NCI-H1417 treated with DMSO at 0.1 percent for 48 hours (cell line): ENCODE measurements around the gene MBD6.
A peak's percentile ranks its signal among the peaks of the same experiment; 100 is the strongest.

Experiments
- DNase-seq: peaks from one replicate; lab custom pipeline; 2025; lab: John Stamatoyannopoulos, UW

Gene MBD6, protein sequence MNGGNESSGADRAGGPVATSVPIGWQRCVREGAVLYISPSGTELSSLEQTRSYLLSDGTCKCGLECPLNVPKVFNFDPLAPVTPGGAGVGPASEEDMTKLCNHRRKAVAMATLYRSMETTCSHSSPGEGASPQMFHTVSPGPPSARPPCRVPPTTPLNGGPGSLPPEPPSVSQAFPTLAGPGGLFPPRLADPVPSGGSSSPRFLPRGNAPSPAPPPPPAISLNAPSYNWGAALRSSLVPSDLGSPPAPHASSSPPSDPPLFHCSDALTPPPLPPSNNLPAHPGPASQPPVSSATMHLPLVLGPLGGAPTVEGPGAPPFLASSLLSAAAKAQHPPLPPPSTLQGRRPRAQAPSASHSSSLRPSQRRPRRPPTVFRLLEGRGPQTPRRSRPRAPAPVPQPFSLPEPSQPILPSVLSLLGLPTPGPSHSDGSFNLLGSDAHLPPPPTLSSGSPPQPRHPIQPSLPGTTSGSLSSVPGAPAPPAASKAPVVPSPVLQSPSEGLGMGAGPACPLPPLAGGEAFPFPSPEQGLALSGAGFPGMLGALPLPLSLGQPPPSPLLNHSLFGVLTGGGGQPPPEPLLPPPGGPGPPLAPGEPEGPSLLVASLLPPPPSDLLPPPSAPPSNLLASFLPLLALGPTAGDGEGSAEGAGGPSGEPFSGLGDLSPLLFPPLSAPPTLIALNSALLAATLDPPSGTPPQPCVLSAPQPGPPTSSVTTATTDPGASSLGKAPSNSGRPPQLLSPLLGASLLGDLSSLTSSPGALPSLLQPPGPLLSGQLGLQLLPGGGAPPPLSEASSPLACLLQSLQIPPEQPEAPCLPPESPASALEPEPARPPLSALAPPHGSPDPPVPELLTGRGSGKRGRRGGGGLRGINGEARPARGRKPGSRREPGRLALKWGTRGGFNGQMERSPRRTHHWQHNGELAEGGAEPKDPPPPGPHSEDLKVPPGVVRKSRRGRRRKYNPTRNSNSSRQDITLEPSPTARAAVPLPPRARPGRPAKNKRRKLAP

DNA sequence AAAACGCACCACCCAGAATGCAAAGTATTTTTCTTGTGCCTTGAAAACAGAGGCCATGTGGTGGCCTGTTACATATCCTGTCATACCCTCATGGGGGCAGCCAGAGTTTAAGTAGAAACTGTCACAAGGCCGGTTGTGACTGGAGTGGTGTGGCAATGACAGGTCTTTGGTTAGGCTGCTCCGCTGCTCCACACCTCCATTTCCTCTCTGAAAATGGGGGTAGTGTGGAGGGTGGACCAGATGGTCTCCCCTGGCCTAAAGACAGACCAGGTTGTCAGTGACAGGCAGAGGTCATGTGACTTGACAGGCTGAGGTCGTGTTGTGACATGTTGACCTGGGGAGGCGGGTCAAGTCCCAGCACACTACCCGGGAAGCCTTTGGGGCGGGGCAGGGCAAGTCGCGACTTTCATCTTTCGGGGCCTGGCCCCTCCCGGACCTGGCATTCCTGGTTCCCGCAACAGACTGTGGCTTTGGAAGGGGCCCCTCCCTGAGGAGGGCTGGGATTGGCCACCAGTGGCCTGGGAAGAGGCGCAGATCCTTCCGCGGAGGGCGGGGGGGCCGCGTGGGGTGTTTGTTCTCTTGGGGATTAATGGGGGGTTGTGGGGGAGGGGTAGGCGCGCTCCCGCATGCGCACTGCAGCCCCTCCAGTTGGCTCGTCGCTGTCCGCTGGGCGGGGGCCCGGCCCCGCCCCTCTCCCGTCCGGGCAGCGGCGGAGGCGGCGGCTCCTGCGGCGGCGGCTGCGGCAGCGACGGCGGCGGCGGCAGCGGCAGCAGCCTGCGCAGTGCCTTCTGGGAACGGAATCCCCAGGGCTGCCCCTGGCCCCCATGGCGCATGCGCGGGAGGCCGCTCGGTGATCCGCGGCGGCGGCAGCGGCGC lies at the start of gene MBD6:
Gene MBD6 (plus strand): TSS at position 814 of the 876 bp plus-strand sequence. CDS start 1,480 bp downstream, outside the sequence.
- DNase-seq = peak; percentile 70

DNA sequence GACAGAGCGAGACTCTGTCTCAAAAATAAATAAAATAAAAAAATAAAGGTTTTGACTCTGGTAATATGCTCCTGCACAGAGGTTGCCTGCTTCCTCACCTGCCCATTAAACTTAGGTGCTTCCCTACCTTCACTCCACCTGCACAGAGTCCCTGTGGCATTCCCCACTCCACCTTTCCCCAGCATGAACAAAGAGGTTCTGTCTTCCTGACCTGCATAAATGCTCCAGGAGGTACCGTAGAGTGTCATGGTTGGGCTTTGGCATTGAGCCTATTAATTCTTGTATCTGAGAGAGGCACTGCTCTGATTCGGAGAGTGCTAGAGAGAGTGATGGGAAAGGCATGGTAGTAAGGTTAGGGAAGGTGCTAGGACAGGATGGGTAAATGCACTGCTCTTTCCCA lies 49.2 kb upstream of the MBD6 start:
- DNase-seq = no peak

DNA sequence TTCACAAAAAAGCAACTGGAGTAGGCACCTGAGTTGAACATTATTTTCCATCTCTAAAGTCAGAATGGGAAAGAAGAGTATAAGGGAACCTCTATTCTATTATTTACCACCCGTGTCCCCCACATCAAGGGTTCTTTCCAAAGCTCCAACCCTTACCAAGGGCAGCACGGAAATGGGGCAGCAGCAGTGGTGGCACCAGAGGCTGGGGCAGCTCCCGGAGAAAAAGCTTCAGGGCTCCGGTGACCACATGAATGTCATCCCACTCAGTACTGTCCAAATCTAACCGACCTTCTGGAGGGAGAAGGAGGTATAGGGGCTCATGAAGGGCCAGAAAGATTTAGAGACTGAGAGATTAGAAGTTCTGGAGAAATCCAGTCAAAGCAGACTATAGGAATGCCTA lies 48.7 kb upstream of the MBD6 start:
- no peak for DNase-seq

DNA sequence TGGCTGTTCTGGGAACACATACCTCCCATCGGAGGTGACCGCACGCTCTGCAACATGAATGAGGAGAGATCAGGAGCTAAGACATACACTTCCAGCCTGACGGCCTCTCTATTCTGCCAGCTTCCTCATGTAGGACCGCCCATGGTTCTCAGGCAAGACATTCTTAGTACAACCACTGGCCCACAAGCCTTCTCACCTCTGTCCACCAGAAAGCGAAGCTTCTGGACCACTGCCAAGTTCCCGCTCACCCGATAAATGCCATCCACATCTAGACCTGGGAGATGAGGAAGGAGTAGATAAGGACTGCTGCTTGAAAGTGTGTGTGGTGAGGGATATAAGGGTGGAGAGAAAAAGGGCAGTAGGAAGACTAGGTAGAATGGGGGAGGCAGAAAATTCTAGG lies 48.2 kb upstream of the MBD6 start:
- DNase-seq = no peak

DNA sequence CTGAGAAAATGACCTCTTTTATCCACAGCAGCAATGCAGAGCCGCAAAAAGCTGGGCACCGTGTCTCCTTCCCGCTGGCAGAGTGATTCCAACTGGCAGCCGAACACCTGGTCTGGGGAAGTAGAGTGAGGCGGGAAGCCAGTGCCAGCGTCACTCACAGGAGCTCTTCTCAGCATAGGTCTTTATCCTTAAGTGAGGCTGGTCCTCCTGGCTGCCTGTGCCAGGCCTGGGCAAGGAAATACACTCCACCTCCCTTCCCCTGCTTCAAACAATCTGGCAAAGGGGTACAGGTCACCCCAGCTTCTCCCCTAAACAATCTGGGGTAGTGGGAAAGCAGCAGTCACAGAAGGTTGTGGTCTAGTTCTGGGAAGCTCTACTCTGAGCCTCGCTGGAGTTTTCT lies 47.8 kb upstream of the MBD6 start:
- DNase-seq = no peak

DNA sequence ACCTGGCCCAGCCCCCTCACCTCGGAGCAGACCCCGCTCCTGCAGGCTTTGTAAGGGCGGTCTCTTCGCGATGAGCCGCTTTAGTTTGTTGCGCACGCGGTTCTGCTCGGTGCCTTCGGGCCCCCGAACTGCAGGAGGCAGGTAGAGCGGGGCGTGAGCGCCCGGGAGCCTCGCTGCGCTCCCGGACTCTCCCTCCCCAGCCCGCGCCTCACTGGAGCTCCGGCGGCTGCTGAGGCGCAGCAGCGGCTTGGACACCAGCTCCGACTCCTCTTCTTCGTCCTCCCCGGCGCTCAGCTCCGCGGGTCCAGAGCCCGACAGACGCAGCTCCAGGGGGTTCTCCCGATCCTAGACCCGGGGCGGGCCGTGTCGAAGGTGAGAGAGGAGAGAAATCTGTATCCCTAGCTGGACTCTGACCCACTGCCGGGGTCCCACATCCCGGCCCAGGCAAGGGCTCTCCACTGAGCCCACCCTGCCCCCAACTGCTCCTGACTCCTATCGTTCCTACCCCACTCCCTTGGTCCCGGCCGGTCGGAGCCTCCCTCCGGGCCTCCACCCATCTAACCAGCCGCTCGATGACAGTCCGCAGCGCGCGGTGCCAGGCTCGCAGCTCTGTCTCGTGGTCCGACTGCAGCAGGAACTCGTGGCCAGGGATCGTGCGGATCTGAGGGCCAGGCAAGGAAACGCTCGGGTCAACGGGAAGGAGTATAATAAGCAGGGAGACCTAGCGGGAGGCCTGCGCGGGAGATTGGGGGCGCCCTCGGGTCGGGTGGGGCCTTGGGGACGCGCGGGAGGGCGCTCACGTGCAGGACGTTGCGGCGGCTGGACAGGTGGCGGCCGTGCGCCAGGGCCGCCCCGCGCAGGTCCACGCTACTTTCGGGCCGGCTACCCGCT lies 47.1 kb upstream of the MBD6 start:
- no peak for DNase-seq

DNA sequence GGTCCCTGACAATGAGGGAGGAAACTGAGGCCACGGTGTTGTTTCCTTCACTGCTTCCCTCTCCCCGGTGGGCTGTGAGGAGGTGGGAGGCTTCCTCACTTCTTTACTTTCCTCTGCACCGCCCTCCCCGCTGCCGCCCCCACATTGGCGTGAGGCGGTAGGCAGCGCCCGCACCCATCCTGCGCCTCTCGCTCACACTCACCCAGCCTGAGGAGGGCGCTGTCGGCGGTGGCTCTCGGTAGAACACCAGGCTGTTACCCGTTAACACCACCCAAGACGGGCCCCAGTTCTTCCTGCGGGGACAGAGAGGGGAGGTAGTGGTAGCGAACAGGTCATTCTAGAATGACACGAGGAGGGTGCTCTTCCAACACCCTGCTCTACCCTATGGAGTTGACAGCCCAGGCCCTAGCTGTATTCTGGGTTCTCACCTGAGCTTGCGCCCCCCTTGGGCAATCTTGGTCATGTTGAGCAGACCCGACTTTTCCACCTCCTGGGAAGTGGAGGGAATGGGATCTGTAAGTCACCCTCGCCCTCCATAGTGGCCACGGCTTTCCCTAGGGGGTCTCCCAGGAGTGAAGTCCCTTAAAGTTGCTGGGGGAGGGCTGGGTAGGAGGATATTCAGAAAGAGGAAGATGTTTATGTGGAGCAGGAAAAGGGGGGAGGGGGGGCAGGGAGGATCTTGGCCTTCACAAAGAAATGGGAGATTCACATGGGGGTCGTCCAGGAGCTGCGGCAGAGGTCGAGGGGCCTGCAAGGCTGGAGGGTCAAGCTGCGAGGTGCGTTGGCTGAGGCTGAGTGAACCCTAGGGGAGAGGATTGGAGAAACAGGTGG lies 46.2 kb upstream of the MBD6 start:
- no peak for DNase-seq

DNA sequence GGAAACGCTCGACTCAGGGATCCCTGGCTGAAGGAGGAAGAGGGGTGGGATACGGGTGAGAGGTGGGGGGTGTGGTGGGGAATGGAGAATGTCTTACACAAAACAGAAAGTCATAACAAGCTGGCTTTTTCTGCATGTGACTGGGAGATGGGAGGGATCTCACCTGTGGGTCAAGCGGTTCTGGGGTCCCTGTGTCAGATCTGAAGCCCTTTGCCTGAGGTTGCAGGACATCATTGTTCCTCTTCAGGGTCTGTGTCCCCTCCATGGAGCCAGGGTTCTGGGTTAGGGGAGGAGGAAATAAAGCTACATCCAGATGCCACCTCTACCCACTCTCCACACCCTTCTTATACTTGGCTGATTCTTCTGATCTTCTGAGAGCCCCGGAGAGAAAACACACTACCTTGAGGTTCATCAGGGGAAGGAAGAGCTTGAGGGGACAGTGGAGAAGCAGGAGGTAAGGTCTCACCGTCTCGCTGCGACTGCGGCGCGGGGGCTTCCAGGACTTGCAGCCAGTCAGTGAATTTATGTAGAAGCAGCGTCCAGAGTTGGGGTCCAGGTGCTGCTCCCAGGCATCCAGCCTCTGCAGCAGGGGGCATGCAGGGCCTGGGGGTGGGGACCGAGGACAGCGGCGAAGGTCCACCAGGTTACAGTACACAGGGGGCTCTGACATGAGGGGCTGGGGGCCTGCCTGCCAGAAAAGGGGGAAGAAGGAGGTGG lies 45.5 kb upstream of the MBD6 start:
- DNase-seq = no peak

DNA sequence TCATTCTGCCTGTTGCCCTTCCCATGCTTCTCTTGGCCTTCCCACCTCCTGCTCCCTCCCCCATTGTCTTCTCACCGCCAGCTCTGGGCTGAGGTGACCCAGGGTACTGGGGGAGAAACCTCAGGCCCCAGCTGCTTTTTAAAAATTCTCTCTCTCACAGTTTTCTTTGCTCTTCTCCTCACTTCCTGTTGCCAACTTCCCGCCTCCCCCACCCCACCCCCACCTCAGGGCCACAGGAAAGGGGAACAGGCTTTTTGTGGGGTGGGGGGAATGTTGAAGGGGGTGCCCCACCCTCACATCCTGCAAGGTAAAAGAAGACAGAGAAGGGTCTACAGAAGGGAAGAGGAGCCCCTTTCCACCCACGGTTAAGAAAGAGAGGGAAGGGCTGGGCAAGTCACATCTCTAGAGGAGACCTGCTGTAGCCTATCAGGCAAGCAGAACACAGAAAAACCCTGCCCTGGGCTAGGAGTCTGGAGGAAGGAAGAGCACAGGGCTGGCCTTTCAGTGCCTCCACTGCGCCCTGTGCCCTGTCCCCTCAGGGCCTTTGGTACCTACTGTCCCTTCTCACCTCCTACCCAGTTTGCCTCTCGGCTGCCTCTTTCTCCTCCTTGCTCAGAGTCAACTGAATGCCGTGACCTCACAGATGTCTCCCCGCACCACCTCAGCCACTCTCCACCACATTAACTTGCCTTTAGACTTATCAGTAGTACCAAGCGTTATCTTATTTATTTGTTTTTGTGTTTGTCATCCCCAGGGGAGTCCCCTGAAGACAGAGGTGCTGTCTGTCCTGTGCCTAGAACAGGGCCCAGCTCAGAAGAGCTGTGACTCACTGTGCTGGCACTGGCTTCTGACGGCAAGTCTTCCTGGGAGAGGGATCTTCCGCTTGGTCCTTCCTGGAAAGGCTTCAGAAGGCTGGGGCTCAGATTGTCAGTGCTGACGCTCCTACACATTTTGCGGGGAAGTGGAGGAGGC lies 44.6 kb upstream of the MBD6 start:
- DNase-seq = no peak

DNA sequence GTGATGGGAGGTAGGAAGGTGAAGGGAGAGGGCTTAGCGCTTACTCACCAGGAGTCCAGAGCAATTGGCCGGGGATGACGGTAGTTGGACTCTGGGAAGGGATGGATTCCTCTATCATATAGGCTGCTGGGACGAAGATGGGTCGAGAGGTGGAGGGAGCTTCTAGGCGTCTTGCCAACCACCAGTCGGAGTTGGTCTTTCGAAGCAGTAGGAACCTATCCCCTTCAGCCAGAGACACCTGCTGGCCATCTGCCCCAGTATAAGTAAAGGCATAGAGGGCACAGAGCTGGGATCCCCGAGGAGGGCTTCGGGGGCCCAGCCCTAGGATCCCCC lies 43.6 kb upstream of the MBD6 start:
- DNase-seq = no peak

DNA sequence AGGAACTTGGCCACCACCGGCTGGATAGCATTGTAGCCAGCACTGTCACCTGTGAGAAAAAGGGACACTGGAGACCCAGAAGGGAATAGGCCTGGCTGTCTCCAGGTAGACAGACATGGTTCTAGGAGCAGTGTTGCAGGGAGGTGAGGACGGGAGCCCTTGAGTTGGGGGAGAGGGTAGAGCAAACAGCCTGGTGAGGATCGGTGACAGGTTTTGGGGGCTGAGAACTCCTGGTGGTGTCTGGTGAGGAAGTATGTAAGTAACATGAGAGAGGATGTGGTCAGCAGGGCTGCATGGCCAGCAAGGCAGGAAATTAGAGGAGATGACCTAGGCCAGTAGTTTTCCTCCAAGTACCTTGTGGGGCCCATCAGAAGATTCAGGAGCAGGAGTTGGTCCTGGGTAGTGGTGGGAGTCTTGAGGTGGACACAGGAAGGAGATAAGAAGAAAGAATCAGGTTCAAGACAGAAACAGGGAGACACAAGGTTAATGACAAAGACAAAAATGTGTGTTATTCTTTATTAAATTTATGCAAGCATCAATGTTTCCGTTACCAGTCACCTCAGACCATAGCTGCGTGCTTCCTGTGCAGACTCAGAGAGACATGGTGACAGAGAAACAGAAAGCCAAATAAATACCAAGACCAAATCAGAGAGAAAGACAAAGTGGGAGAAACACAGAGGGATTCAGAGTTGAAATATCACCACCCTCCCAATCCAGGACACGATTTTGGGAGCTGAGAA lies 43.1 kb upstream of the MBD6 start, which contains the start of gene ARHGAP9:
Gene ARHGAP9 (minus strand): TSS at position 491 of the 740 bp plus-strand sequence. CDS start 460 bp downstream, at position 31.
- no peak for DNase-seq

DNA sequence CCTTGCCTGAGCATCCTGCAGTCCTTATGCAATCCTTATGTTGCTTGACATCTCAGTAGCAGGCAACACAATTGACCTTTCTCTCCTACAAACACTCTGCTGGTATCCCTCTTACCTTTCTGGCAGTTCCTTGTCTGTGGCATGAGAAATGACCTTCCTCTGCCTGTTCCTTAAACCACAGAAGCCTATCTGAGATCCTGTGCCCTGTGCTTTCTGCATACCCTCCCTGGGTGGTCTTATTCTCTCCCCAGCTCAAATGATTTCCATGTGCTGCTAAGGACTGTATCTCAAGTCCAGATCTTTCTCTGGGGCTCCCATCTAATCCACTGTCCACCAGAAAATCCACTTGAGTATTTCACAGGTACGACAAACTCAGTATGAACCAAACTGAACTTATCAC lies 41.0 kb upstream of the MBD6 start:
- no peak for DNase-seq

DNA sequence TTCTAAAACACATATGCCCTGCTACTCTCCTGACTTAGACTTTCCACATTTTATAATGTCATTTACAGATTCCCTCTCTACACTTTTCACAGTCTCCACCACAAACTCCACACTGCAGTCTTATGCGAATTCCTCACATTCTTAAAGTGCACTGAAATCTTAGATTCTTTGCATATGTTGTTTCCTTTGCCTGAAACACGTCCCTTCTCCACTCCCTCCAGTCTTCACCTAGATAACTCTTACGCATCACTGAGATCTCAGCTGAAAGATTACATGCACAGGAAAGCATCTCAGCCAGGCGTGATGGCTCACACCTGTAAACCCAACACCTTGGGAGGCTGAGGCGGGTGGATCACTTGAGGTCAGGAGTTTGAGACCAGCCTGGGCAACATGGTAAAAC lies 39.2 kb upstream of the MBD6 start:
- no peak for DNase-seq

DNA sequence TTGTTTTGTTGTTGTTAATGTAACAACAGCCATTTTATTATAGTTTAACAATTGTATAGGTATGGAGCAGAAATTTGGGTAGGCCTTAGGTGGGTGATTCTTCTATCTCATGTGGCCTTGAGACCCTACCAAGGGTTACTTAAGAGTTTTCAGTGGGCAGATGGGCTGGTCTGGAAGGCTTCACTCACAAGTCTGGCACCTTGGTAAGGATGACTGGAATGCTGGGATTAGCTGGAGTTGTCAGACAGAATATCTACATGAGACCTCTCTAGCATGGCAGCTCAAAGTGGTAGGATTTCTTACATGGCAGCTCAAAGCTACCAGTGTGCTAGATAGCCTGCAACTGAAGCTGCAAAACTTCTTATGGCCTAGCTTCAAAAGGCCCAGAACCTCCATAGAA lies 36.9 kb upstream of the MBD6 start:
- DNase-seq = no peak

DNA sequence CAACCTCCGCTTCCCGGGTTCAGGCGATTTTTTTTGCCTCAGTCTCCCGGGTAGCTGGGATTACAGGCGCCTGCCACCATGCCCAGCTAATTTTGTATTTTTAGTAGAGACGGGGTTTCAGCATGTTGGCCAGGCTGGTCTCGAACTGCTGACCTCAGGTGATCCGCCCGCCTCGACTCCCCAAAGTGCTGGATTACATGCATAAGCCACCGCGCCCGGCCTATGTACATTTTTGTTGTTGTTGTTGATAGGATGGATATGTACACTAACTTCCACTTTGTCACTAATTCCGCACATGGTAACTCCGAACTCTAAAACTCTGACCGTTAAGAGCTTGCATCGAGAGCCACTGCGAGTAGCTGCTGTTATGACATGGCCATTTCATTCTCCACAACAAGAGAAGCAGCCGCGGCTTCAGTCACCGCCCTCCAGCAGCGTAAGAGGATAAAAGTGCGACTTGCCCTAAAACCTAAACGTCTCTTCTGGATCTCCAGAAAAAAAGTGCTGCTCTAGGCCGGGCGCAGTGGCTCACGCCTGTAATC lies 35.5 kb upstream of the MBD6 start:
- DNase-seq = no peak

DNA sequence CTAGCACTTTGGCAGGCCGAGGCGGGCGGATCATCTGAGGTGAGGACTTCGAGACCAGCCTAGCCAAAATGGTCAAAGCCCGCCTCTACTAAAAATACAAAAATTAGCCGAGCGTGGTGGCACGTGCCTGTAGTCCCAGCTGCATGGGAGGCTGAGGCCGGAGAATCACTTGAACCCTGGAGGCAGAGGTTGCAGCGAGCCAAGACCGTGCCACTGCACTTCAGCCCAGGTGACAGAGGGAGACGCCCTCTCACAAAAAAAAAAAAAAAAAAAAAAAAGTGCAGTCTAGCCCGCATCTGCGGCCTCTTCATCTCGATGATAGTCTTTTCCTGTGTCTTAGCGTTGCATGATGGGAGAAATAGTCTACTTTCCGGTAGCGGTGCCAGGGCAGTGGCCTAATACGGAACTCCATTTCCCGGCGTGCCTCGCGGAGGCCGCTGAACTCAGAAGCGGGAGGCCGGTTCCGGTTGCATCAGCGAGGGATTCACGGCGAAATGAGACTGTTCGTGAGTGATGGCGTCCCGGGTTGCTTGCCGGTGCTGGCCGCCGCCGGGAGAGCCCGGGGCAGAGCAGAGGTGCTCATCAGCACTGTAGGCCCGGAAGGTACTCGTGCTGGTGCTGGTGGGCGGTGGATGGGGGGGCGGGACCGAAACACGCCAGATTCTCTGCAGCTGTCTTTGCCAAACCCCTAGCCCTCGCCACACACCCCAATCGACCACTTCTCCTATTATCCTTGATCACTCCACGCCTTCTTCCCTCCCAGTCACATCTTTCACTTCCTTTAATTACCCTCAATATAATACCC lies 34.8 kb upstream of the MBD6 start, which contains the start of gene MARS1:
Gene MARS1 (plus strand): TSS at position 472 of the 805 bp plus-strand sequence. CDS start 23 bp downstream, at position 495.
- DNase-seq = peak; percentile 93
